ENCODE results near the gene MDN1.
"Not testable (repeated sequence)": the region's sequence is repeated elsewhere in the genome, so short reads cannot be mapped to it uniquely, and the experiment has no call there.

Gene MDN1, protein sequence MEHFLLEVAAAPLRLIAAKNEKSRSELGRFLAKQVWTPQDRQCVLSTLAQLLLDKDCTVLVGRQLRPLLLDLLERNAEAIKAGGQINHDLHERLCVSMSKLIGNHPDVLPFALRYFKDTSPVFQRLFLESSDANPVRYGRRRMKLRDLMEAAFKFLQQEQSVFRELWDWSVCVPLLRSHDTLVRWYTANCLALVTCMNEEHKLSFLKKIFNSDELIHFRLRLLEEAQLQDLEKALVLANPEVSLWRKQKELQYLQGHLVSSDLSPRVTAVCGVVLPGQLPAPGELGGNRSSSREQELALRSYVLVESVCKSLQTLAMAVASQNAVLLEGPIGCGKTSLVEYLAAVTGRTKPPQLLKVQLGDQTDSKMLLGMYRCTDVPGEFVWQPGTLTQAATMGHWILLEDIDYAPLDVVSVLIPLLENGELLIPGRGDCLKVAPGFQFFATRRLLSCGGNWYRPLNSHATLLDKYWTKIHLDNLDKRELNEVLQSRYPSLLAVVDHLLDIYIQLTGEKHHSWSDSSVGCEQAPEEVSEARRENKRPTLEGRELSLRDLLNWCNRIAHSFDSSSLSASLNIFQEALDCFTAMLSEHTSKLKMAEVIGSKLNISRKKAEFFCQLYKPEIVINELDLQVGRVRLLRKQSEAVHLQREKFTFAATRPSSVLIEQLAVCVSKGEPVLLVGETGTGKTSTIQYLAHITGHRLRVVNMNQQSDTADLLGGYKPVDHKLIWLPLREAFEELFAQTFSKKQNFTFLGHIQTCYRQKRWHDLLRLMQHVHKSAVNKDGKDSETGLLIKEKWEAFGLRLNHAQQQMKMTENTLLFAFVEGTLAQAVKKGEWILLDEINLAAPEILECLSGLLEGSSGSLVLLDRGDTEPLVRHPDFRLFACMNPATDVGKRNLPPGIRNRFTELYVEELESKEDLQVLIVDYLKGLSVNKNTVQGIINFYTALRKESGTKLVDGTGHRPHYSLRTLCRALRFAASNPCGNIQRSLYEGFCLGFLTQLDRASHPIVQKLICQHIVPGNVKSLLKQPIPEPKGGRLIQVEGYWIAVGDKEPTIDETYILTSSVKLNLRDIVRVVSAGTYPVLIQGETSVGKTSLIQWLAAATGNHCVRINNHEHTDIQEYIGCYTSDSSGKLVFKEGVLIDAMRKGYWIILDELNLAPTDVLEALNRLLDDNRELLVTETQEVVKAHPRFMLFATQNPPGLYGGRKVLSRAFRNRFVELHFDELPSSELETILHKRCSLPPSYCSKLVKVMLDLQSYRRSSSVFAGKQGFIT (N-terminal part only)
- total RNA-seq = 291 to 433 (median 387) reads per million in 4 donors

- DNase-seq = peak; percentile 74 to 94 (median 85)
Measured at GRCh38 chr6:89819336-89820130, at the start of gene MDN1. MDN1 (minus strand) TSS chr6:89819794; CDS start chr6:89819607, 187 bp downstream.

DNA sequence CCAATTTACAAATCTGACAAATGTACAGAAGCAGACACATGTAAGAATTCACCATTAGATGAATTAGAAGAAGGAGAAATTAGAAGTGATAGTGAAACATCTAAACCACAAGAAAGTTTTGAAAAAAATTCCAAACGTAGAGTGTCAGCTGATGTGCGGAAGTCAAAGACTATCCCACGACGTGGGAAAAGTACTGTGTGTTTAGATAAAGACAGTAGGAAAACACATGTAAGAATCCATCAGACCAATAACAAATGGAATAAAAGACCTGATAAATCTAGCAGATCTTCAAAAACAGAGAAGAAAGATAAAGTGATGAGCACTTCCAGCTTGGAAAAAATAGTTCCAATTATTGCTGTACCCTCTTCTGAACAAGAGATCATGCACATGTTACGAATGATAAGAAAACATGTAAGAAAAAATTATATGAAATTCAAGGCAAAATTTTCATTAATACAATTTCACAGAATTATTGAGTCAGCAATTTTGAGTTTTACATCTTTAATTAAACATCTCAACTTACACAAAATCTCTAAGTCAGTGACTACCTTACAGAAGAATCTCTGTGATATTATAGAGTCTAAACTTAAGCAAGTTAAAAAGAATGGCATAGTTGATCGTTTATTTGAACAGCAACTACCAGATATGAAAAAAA lies 46.6 kb upstream of the MDN1 start:
- DNase-seq = no peak

DNA sequence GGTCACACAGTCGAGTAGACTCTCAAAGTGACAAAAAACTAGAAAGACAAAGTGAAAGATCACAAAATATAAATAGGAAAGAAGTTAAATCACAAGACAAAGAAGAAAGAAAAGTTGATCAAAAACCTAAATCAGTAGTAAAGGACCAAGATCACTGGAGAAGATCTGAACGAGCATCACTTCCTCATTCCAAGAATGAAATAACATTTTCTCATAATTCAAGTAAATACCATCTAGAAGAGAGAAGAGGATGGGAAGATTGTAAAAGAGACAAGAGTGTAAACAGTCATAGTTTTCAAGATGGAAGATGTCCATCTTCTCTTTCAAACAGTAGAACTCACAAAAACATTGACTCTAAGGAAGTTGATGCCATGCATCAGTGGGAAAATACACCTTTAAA lies 43.1 kb upstream of the MDN1 start:
- DNase-seq = peak in 1 of 5 donors; percentile 37

DNA sequence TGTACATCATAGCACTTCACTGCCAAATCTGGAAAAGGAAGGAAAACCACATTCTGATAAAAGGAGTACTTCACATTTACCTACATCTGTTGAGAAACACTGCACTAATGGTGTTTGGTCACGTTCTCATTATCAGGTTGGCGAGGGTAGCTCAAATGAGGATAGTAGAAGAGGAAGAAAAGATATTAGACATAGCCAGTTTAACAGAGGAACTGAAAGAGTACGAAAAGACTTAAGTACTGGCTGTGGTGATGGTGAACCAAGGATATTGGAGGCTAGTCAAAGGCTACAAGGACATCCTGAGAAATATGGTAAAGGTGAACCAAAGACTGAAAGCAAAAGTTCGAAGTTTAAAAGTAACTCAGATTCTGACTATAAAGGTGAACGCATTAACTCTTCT lies 42.7 kb upstream of the MDN1 start:
- no peak for DNase-seq

DNA sequence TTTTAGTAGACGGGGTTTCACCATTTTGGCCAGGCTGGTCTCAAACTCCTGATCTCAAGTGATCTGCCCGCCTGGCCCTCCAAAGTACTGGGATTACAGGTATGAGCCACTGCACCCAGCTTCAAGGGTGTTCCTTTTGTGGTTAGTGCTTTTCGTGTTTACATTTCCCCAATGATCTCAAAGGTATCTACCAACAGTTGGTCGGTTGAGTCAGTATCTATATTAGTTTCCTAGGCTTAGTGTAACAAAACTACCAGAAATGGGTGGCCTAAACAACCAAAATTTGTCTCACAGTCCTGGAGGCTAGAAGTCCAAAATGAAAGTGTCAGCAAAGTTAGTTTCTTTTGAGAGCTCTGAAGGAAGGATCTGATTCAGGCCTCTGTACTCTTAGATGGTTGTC lies 40.1 kb upstream of the MDN1 start:
- DNase-seq = peak in 1 of 5 donors; percentile 84

DNA sequence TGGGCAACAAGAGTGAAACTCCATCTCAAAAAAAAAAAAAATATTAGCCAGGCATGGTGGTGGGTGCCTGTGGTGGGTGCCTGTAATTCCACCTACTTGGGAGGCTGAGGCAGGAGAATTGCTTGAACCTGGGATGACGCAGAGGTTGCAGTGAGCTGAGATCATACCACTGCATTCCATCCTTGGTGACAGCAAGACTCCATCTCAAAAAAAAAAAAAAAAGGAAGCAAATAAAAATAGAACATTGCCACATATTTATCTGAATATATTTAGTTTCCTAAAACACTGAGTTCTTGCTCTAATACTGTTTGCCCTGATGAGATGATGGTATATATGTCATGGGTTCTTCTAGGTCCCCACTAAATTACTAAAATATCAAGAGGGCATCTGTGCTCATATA lies 38.4 kb upstream of the MDN1 start:
- DNase-seq = no peak

- no peak for DNase-seq
Measured at GRCh38 chr6:89853068-89853467, 33.5 kb upstream of the MDN1 start.

- DNase-seq = not testable (repeated sequence)
Measured at GRCh38 chr6:89847513-89847912, 27.9 kb upstream of the MDN1 start.

DNA sequence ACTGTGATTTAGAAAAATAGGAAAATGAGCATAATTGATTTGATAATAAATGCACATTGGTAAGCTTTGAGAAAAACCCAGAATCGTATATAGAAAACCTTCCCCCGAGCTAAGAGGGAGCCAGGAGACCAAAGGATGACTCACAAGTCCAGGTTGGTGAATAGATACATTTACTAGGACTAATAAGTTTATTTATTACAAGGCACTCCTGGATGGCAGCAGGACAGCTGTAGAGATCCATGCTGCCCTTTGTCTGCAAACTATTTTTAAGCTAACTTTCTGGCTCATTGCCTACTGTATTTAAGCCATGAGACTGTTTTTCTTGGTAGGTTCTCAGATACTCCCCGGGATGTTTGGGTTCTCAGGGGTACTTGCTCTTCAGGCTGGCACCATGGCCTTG lies 23.5 kb upstream of the MDN1 start:
- no peak for DNase-seq

- no peak for DNase-seq
Measured at GRCh38 chr6:89842228-89842627, 22.6 kb upstream of the MDN1 start.

DNA sequence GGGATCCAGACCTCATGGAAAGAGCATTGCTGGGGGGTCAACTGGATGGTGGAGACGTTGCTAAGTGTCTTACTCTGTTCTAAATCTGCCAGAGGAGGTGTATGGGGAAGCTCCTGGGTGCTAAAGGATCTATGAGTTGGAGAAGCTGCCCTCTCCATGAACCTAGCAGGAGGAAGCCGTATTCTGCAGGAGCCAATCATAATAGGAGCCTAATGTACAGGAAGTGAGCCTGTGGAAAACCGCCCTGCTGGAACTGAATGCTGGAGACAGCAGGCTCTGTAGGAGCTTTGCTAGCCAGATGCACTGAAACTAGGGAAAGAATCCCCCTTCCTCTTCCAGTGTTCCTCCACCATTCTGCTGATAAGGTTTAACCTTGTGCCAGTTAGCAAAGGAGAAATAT lies 20.9 kb upstream of the MDN1 start:
- no peak for DNase-seq

GRCh38 chr6:89836639-89837222 lies 17.1 kb upstream of the MDN1 start:
- DNase-seq = no peak

DNA sequence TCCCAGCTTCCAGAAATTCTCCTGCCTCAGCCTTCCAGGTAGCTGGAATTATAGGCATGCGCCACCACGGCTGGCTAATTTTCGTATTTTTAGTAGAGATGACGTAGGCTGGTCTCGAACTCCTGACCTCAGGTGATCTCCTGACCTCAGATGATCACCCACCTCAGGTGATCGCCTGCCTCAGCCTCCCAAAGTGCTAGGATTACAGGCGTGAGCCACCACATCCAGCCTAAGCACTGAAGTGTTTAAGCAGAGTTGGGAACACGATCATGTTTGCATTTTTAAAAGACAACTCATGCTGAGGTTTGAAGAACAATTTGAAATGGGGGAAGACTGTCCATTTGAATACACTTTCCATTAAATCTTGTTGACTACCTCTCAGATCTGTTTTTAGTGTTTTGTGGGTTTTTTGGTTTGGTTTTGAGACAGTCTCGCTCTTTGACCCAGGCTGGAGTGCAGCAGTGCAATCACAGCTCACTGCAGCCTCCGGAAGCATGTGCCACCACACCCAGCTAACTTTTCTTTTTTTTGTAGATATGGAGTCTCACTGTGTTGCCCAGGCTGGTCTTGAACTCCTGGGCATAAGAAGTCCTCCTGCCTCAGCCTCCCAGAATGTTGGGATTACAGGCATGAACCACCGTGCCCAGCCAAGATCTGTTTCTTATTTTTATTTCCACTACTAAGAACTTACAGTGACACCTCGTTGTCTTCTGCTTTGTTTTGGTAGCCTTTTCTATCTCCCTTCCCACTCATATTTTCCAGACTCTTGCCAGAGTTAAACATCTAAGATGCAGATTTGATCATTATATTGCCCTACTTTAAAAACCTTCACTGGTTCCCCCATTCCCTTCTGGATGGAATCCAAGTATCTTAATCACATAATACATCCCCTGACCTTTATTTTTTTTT lies 15.5 kb upstream of the MDN1 start:
- DNase-seq = peak in 2 of 5 donors; percentile 13 to 86

DNA sequence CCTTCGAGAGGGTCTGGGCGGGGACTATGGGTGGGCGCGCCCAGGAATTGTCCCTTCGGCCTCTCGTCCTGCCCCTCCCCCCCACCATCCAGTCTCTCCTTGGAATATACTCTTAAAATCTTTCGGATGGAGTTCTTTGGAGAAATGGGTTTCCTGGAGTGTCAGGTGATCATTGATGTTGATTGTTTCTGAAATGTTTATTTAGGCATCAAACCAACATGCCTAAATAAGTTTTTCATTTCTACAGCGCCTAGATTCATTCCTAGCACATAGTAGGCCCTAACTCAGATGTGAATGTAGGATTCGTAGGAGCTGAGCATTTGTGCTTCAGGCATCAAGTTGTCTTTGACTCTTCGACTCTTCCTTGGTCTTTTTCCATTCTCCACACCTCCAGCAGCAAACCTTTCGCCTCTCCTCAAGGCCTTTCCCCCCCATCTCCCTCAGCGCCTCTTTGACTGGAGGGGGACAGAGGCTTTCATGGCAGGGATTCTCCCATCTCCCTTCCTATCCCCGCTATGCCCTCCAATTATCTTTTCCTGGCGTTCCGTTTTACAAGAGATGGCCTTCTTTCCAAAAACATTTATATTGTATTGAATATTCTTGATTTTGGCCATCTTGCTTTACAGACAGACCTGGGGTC lies 10.7 kb upstream of the MDN1 start:
- no peak for DNase-seq

- DNase-seq = peak; percentile 86 to 99 (median 95)
Measured at GRCh38 chr6:89829472-89830169, 10.0 kb upstream of the MDN1 start, which contains the start of gene CASP8AP2. CASP8AP2 (plus strand) TSS chr6:89829880.

DNA sequence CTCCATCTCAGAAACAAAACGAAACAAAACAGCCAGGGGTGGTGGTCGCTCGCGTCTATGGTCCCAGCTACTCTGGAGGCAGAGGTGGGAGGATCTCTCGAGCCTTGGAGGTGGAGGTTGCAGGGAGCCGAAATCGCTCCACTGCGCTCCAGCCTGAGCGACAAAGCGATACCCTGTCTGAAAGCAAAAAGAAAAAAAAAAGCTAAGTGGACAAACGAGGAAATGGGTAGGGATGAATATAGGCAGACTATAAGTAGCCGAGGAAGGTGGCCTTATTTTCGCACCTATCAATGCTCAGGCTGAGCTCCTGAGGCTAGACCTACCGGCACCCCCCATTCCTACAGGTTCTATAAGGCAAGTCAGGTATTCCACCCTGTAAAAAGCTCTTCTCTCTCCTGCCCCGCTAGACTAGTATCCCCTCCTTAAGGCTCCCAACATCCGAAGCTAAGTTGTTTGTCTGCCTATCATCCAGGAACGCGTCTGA lies 9.4 kb upstream of the MDN1 start:
- DNase-seq = peak in 1 of 5 donors; percentile 17

GRCh38 chr6:89828475-89828987 lies 8.9 kb upstream of the MDN1 start:
- not testable (repeated sequence) for DNase-seq

- DNase-seq = no peak
Measured at GRCh38 chr6:89826029-89826528, 6.5 kb upstream of the MDN1 start.
